Stimulated activated CD8-positive, alpha-beta memory T cell treated with anti-CD3 and anti-CD28 coated beads, Interleukin-4, amount 100 ng/mL, for 24 hours (primary cell): ENCODE measurements around the gene VPS18.

Experiments
- DNase-seq: peaks from one replicate; pipeline ENCODE4 v3.0.0-alpha.2; 2020; ENCODE audit warnings: low read depth

Gene VPS18

DNA sequence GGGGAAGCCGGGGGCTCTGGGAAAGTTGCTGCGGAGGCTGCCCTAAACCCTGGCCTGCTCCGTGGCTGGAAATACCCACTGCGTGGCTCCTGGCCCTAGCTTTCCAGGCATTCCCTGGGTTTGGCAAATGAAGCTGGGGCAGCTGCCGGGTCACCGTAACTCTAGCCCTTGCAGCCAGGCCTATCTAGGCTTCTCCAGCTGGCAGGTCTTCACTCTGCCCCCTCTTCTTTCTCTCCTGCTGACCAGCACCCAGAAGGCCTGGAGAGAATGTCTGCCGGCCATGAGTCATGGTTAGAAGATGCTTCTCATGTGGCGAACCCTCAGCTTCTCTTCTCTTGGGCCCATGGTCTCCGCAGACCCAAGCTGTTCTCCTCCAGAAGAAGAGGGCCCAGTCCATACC lies 29.3 kb downstream of the VPS18 start:
- DNase-seq = no peak

DNA sequence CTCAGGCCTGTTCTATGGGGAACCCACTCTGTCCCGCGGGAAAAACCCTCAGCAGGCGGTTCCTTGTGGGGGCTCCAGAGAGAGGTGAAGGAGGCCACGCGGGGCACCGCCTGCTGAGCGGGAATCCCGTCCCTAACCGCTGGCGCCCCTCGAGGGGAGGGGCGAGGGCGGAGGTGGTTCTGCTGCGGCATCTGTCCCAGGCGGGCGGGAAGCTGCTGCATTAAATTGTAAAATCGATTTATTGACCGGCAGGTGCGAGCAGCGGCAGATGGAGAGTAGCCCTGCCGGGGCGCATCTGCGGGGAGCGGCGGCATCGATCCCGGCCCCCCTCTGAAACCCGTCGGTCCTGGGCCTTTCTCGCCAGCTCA lies 31.2 kb downstream of the VPS18 start:
- DNase-seq = no peak

DNA sequence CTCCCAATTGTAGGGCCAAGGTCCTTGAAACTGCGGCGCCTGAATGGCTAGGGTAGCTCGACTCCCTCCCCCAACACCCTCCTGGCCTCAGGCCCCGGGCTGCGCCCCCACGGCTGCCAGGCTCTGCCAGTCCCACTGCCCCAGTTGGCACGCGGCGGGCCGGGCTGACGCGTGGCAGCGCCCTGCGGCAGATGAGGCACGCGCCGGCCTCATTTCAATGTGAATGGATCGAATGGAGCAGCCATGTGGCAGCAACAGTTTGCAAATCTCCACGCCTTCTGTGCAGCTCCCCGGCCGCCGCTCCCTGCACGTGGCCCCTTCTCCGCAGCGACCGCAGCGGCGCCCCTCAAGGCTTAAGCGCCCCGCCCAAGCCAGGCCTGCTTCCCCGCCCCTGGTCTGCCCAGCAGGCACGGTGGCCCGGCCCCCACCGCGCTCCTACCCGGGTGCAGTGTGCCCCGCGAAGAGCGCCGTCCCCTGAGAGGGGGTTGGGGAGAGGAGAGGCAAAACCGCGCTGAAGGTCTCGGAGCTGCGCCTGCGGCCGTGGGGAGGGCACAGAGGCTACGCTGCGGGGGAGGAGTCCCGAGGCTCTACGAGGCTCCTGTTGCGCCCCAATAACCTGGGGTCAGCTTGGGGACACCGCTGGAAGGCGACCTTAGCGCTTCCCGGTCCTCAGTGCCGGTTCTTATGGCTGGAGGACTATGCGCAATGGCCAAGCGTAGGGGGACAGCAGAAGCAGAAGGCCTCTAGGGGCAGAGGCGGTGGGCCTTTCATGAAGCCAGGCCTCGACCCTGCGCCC lies 31.8 kb downstream of the VPS18 start:
- DNase-seq = no peak

DNA sequence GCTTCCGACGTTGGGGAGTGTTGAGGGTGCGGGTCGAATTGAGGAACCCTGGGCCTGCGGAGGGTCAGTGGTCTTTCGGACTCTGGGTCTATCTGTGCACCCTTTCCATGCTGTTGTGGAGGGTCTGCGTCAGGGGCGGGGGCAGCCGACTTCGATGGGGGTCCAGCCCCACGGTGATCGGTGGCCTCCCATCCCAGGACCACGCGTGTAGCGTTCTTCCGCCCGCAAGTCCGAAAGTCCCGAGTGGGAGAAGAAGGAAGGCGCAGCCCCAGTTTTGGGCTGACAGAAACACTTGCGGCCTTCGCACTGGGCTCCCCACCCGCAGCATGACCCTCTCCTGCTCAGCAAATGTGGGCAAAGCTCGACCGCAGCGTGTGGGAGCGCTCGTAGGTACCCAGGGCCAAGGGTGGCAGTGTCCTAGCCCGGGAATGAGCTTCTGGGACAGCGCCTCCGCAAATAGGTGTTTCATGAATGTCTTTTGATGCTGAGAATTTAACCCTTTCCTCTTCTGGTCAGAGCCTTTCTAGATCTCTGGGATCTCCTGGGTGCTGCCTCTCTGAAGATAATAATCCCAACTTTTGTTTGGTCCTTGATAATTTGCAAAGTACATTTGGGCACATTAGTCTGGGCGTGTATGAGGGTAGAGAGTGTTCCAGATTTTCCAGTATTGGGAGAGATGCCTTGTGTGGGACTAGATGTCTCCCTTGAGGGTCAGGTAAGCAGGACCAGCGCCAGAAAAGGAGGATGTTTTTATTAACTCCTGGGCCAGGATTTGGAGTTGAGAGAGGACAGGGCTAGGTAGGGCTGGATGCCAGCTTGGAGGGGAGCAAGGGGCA lies 32.6 kb downstream of the VPS18 start:
- no peak for DNase-seq

DNA sequence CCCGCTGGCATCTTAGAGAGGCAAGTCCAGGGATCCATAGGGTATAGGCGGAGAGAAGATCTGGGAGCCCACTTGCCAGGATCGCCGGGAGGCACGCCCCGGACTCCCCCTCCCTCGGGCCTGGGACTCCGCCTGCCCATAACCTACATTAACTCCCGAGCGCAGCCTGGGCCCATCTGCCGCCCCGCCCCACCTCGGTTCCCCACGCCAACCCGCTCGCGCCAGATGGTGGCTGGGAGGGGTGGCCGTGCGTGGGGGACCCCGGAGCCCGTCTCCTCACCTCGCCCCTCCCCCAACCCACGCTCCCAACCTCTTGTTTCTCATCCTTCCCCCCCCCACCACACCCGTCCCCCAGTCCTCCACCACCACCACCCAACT lies 33.2 kb downstream of the VPS18 start:
- no peak for DNase-seq

DNA sequence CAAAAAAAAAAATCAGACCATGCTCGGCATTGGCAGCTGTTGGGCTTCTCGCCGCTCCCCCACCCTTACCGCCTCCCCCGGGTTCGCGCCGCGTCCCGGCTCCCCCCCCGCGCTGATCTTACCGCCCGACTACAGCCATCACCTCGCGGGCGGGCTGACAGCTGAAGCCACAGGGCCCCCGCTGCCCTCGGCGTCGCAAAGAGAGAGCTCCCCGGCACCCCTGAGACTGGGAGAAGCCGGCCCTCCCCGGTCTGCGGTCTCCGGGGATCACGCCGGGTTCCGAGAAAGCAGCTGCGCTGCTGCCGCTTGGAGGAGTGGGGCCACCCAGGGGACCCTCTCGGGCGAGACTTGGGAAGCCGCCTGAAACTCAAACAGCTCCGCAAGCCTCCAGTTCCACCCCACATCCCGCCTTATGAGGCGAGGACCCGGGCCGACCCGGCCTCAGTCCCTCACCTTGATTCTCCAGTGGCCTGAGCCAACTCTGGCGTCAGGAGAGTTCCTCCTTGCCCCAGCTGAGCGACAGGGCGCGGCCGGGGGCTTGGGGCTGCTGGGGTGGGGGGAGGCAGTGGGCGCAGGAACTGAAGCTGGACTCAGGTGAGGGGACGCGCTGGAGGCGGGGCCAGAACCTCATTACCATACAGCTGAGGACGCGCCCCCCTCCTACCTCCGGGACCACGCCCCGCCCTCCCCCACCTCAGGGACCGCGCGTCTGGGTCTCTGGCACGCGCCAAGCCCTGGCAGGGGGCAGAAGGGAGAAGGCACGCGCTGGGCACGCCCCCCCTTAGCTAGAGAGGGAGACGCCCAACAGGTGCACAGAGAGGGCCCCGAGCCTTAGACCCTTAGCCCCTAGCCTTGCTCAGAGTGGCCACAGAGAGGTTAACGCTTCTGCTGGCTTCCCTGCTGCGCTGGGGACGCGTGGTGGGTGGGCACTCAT lies 33.9 kb downstream of the VPS18 start:
- no peak for DNase-seq

DNA sequence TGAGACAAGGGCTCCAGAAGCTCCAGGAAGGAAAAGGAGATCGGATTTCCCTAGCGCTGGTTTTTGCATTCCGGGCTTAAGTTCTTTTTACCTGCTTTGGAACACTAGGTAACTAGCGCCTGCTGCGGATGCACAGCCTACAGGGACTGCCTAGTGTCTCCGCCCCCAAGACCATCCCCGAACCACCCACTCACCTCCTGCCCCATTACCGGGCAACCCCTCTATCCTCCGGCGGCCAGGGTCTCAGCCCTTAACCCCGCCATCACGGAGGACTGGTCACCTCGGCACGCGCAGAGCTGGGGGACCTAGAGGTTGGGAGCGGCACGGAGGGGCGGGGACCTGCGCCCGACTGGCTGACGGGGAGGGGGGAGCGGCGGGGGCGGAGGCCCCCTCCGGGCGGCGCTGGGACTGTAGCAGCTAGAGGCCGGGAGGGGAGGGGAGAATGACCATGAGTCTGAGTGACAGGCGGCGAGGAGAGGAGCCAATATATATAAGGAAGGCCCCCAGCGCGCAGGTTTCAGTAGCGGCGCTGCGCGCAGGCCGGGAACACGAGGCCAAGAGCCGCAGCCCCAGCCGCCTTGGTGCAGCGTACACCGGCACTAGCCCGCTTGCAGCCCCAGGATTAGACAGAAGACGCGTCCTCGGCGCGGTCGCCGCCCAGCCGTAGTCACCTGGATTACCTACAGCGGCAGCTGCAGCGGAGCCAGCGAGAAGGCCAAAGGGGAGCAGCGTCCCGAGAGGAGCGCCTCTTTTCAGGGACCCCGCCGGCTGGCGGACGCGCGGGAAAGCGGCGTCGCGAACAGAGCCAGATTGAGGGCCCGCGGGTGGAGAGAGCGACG lies 34.8 kb downstream of the VPS18 start, which contains the start of gene DLL4:
TSS of gene DLL4 (plus strand) at position 520 of the 839 bp plus-strand sequence. CDS start 329 bp downstream, outside the sequence.
- DNase-seq = no peak

- no peak for DNase-seq
Observed at GRCh38 chr15:40929660-40930429, 35.6 kb downstream of the VPS18 start.

DNA sequence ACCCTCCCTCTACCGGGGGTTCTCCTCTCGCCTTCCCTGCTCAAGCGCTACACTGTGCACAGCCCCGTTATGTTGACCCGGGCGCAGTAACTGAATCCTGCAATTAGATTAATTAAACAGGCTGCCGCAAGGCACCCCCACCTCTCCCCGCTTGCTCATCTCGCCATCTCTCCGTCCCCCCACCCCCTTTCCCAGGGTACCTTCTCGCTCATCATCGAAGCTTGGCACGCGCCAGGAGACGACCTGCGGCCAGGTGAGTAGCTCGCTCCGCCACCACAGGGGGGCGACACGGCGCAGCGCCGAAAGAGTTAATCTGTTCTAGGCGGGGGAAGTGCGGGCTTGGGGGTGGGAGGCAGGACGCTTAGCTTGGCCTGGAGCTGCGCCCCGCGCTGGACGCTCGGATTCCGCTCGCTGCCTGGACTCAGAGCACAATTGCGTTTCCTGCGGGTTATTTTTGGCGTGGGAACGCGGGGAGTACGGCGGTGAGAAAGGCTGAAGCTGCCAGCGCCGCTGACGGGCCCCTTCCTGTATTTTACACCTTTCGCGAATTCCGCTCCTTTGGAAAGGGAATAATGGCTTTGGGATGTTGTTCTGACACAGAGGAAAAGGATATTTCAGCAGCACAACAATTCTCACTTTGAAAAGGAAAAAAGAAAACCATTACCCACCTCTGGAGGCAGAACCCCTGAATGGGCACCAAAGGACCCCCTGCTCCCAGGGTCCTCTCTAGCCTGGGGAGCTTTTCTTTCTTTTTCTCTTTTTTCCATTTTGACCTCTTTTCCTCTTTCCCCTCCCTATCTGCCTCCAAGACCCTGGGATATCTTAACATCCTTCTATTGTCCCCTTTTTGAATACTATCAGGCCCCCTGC lies 36.4 kb downstream of the VPS18 start:
- DNase-seq = no peak

- no peak for DNase-seq
Observed at GRCh38 chr15:40931300-40932142, 37.3 kb downstream of the VPS18 start.

GRCh38 chr15:40932156-40932555 lies 37.9 kb downstream of the VPS18 start:
- DNase-seq = no peak

DNA sequence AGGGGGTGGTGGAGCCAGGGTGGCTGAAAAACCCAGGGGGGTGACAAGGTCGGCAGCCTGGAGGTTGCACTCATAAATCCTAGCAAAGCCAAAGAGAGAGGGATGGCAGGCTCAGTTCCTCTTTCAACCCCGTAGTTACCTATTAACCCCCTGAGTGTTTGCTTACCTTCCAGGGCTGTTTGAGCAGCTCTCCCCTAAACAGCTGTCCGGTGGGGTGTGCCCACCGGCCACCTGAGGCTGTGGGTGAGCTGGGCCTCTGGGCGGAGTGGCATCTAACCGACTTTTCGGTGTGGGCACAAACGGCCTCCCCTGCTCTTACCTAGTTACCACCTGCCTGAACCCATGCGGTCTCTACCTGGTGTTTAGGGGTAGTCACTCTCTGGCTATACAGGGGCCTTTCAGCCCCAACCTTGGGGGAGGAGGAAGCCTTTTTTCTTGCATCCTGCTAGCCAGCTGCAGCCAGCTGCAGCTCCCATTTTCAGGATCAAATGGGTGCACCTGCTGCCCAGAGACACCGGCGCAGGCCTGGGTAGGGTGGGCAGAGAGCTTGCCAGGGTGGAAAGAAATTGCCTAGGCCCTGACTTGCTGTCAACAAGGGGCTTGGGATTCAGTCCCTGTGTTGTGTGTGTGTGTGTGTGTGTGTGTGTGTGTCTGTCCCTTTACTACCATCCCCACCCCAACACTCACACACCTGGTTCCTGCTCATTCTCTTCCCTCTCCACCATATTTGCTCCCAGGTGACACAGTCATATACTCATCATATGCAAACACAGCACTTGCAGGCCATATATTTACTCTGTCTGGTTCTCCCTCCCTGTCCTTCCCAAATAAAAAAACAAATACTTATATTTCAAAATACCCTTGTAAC lies 38.6 kb downstream of the VPS18 start:
- DNase-seq = no peak

DNA sequence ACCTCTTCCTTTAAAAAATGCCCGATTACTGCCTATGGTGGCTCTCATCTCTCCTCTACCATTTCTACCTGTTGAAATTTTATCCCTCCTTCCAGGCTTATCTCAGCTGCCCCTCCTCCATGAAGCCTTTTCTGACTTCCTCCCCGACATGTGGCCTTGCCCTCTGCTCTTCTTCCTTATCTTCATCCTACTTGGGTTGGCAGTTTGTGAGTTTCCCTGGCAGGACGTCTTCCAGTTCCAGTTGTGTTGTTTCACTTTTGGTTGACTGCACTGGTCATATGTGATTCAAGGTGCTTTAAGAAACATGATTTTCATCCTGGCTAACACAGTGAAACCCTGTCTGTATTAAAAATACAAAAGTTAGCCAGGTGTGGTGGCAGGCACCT lies 39.3 kb downstream of the VPS18 start:
- DNase-seq = no peak

DNA sequence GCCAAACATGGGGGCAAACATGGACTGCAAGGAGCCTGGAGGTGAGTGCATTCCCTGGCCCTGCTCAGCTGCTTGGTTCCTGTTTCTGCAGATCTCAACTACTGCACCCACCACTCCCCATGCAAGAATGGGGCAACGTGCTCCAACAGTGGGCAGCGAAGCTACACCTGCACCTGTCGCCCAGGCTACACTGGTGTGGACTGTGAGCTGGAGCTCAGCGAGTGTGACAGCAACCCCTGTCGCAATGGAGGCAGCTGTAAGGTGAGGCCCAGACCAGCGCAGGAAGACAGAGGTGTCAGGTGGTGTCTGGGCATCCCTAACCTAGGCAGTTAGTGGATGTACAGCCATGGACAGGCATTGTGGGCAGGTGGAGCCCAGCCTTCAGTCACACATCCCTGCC lies 40.2 kb downstream of the VPS18 start:
- DNase-seq = no peak

- no peak for DNase-seq
Observed at GRCh38 chr15:40936234-40936708, 42.0 kb downstream of the VPS18 start.

DNA sequence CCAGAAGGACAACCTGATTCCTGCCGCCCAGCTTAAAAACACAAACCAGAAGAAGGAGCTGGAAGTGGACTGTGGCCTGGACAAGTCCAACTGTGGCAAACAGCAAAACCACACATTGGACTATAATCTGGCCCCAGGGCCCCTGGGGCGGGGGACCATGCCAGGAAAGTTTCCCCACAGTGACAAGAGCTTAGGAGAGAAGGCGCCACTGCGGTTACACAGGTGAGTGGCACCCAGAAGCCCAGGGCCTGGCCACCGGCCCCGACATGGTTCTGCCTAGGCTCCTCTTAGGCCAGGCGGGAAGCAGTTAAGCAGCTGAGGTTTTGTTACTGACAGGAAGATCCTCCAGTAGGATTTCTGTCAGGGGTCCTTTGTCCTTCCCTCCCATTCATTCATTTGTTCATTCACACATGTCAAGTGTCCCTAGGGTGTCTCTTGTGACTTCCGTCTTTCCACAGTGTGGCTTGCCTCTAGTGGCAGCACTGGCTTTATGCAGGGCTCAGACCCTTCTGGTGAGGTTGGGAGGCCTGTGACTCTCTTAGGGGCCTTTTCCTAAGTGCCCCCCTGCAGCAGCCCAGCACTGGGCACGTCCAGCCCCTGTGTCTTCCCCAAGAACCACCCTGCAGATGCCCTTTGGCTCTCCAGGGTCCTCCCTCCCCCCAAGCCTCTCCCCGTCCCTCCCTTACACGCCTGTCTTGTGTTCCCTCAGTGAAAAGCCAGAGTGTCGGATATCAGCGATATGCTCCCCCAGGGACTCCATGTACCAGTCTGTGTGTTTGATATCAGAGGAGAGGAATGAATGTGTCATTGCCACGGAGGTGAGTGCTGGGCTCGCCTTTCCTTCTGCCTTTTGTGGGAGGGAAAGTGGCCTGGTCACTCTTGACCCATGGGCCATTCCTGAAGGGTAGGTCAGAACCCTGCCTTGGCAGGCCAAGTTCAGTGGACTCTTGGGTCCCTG lies 42.7 kb downstream of the VPS18 start:
- no peak for DNase-seq
